ENCODE data around the gene BECN2. TPM values are rescaled to one million over a fixed set of nuclear protein-coding genes. Genes with fewer than 3 reads are reported as not detected.

Gene BECN2
- total RNA-seq, 2 donors from 2014 or later: not detected

DNA sequence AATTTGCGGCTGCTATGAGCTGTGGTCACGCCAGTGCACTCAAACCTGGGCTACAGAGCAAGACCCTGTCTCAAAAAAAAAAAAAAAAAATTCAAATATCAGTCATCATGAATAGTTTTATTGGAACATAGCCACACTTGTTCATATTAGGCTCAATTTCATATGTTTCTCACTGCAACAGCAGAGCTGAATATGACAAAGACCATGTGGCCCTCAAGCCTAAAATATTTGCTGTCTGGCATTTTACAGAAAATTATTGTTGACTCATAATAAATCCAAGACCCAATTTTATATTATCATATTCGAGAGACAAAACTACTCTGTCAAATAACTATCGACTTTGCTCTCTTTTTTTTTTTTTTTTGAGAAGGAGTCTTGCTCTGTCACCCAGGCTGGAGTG is 11.0 kb downstream of the BECN2 start:
- WGBS, 2 experiments (ENCODE audit: insufficient coverage in 1 of 2, insufficient read length in 1 of 2): 50 to 83% methylated on average over 1 to 3 of the region's 4 CpGs
- H3K27ac Mint-ChIP-seq: no peak overlapping the region
- H3K4me3 Mint-ChIP-seq: no peak overlapping the region
- H3K4me1 Mint-ChIP-seq: no peaks in the 10 kb centered on the region
- TF ChIP-seq, protein P1, sequence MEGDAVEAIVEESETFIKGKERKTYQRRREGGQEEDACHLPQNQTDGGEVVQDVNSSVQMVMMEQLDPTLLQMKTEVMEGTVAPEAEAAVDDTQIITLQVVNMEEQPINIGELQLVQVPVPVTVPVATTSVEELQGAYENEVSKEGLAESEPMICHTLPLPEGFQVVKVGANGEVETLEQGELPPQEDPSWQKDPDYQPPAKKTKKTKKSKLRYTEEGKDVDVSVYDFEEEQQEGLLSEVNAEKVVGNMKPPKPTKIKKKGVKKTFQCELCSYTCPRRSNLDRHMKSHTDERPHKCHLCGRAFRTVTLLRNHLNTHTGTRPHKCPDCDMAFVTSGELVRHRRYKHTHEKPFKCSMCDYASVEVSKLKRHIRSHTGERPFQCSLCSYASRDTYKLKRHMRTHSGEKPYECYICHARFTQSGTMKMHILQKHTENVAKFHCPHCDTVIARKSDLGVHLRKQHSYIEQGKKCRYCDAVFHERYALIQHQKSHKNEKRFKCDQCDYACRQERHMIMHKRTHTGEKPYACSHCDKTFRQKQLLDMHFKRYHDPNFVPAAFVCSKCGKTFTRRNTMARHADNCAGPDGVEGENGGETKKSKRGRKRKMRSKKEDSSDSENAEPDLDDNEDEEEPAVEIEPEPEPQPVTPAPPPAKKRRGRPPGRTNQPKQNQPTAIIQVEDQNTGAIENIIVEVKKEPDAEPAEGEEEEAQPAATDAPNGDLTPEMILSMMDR (conservative IDR thresholded peaks at IDR 0.05): no peak
- no peaks in the 10 kb centered on the region for H3K27me3 Mint-ChIP-seq (ENCODE audit: insufficient read depth)
- no peak overlapping the region for H3K4me3 ChIP-seq (ENCODE audit: low read length)
- H3K36me3 ChIP-seq (ENCODE audit: control insufficient read depth, insufficient read depth, low read length): no peaks in the 10 kb centered on the region
- no peaks in the 10 kb centered on the region for H3K27me3 ChIP-seq (ENCODE audit: control insufficient read depth, insufficient read depth, low read length, poor library complexity, severe bottlenecking)
- no peaks in the 10 kb centered on the region for H3K9me3 Mint-ChIP-seq
- DNase-seq: no peak
- no peak overlapping the region for H3K9ac ChIP-seq (ENCODE audit: extremely low read depth, low read length, poor library complexity, severe bottlenecking)
- no peaks in the 10 kb centered on the region for H3K36me3 Mint-ChIP-seq (ENCODE audit: low read depth)
- no peaks in the 10 kb centered on the region for H3K4me1 ChIP-seq (ENCODE audit: control insufficient read depth, insufficient read depth, low read length)
- no peaks in the 10 kb centered on the region for H3K9me3 ChIP-seq (ENCODE audit: control insufficient read depth, low read length)
- H3K27ac ChIP-seq (ENCODE audit: low read depth, low read length): no peak overlapping the region

DNA sequence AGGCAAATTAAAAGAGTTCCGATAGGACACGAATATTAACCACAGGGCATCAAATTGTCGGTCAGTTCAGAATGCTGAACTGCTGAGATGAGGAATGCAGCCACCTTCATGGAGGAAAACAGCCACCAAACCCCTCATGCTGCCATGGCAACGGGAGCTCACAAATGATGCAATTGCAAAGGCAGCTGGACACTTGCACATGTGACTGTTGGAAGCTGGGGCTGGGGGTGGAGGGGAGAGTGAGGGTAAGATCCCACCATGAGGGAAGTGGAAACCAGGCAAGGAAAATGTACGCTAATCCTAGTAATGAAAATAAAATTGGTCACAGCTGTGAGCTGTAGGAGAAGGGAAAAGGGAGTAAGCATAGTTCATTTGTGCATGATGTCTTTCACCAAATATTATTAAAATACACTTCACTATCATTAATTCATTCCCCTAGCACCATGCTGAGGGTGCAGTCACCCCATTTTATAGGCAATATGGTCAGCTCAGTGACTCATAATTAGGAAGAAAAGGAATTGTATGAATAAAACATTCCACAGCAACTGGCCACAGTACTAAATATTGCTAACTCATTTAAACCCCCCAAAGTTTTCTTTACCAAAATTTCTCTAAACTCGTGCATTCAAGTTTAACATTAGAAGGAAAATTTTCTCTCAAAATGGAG is 15.3 kb downstream of the BECN2 start:
- H3K9me3 ChIP-seq (ENCODE audit: control insufficient read depth, low read length): no peaks in the 10 kb centered on the region
- no peaks in the 10 kb centered on the region for H3K4me1 Mint-ChIP-seq
- TF ChIP-seq, protein P1 (conservative IDR thresholded peaks at IDR 0.05): no peak
- H3K4me1 ChIP-seq (ENCODE audit: control insufficient read depth, insufficient read depth, low read length): no peaks in the 10 kb centered on the region
- peak; percentile 71 for DNase-seq
- H3K4me3 ChIP-seq (ENCODE audit: low read length): no peak overlapping the region
- H3K36me3 Mint-ChIP-seq (ENCODE audit: low read depth): no peaks in the 10 kb centered on the region
- H3K27me3 ChIP-seq (ENCODE audit: control insufficient read depth, insufficient read depth, low read length, poor library complexity, severe bottlenecking): no peaks in the 10 kb centered on the region
- H3K27ac Mint-ChIP-seq: peak overlapping the region; percentile 44
- H3K36me3 ChIP-seq (ENCODE audit: control insufficient read depth, insufficient read depth, low read length): no peaks in the 10 kb centered on the region
- no peak overlapping the region for H3K9ac ChIP-seq (ENCODE audit: extremely low read depth, low read length, poor library complexity, severe bottlenecking)
- peak overlapping the region; percentile 94 for H3K27ac ChIP-seq (ENCODE audit: low read depth, low read length)
- H3K9me3 Mint-ChIP-seq: no peaks in the 10 kb centered on the region
- no peaks in the 10 kb centered on the region for H3K27me3 Mint-ChIP-seq (ENCODE audit: insufficient read depth)
- H3K4me3 Mint-ChIP-seq: no peak overlapping the region
- 87 to 91% methylated on average over 4 to 6 of the region's 6 CpGs for WGBS, 2 experiments (ENCODE audit: insufficient coverage in 1 of 2, insufficient read length in 1 of 2)

DNA sequence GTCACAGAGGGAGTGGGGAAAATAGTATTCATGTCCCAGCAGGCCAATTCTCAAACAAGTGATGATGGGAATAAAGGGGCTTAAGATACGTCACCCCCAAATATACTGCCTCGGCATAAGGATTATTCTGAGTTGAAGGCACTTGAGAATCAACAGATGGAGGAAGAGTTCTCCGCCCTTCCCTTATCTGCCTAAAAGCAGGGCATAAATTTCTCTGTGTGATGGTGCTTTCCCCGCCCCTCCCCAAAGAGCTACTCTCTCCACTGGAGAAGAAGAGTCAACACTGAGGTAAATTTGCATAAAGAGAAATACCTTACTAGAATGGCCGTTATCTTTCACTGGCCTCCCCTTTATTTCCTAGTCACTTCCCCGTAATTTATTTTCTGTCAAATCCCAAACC is 18.7 kb downstream of the BECN2 start:
- Histone ChIP-seq H3K9ac (ENCODE audit: extremely low read depth, low read length, poor library complexity, severe bottlenecking) (no peak overlapping the region), H3K27ac (ENCODE audit: low read depth, low read length) (no peak overlapping the region), H3K27me3 (ENCODE audit: control insufficient read depth, insufficient read depth, low read length, poor library complexity, severe bottlenecking) (no peaks in the 10 kb centered on the region), H3K4me3 (ENCODE audit: low read length) (no peak overlapping the region), H3K36me3 (ENCODE audit: control insufficient read depth, insufficient read depth, low read length) (no peaks in the 10 kb centered on the region), H3K9me3 (ENCODE audit: control insufficient read depth, low read length) (no peaks in the 10 kb centered on the region), H3K4me1 (ENCODE audit: control insufficient read depth, insufficient read depth, low read length) (no peaks in the 10 kb centered on the region)
- WGBS, 2 experiments (ENCODE audit: insufficient coverage in 1 of 2, insufficient read length in 1 of 2): 92 to 97% methylated on average over 6 of the region's 6 CpGs
- no peaks in the 10 kb centered on the region for H3K27me3 Mint-ChIP-seq (ENCODE audit: insufficient read depth)
- H3K9me3 Mint-ChIP-seq: peaks cover 17% of the 10 kb centered on the region
- peaks cover 2% of the 10 kb centered on the region for H3K36me3 Mint-ChIP-seq (ENCODE audit: low read depth)
- H3K4me1 Mint-ChIP-seq: no peaks in the 10 kb centered on the region
- H3K27ac Mint-ChIP-seq: no peak overlapping the region
- DNase-seq: no peak
- TF ChIP-seq, protein P1 (conservative IDR thresholded peaks at IDR 0.05): no peak
- H3K4me3 Mint-ChIP-seq: no peak overlapping the region

Data from endodermal cell (in vitro differentiated cells).